Spinal cord (tissue), 10 donors: ENCODE measurements around the gene TLR1. TPM values are rescaled to one million over a fixed set of nuclear protein-coding genes. Genes with fewer than 3 reads are reported as not detected.
"Not testable (repeated sequence)": the region's sequence is repeated elsewhere in the genome, so short reads cannot be mapped to it uniquely, and the experiment has no call there.

Source experiments
- DNase-seq, 6 donors: peaks; one replicate each; pipeline versions ENCODE4 v3.0.0 to v3.0.0-alpha.2; 2013 to 2015; ENCODE audit warnings: low spot score in 6 of 6, low read depth in 4 of 6
- H3K27ac ChIP-seq: one replicate; pipeline ENCODE4 v1.5.1; 2013; ENCODE audit warnings: low read depth, low read length, control low read depth
- H3K27me3 ChIP-seq: one replicate; pipeline ENCODE4 v1.6.1; 2013; ENCODE audit warnings: low read length; ENCODE audit not compliant: control insufficient read depth, insufficient read depth
- H3K36me3 ChIP-seq: one replicate; pipeline ENCODE4 v1.6.1; 2013; ENCODE audit warnings: low read length; ENCODE audit not compliant: control insufficient read depth, insufficient read depth
- H3K4me1 ChIP-seq: one replicate; pipeline ENCODE4 v1.6.1; 2013; ENCODE audit warnings: low read length; ENCODE audit not compliant: control insufficient read depth, insufficient read depth
- H3K4me3 ChIP-seq: one replicate; pipeline ENCODE4 v1.5.1; 2013; ENCODE audit warnings: low read depth, low read length, control low read depth
- H3K9me3 ChIP-seq: one replicate; pipeline ENCODE4 v1.6.1; 2013; ENCODE audit warnings: low read length; ENCODE audit not compliant: control insufficient read depth, insufficient read depth
- WGBS: methylation state at CpG from one replicate; pipeline ENCODE4 v1.1.5; 2013; ENCODE audit warnings: missing lambda C conversion rate; ENCODE audit not compliant: insufficient coverage; 5-methylcytosine and 5-hydroxymethylcytosine counted together
- polyA plus RNA-seq, 2 donors: library from polyadenylated mRNA; unstranded; fragments of 120-200 nt; gene quantifications; one replicate each; pipeline ENCODE4 v1.2.1, GENCODE V29; 2013; ENCODE audit not compliant: insufficient read length in 2 of 2
- total RNA-seq, 2 donors: library from RNA; depleted of rRNA in 1 of 2; stranded (reverse); fragments of 120-200 nt in 1 of 2; fragments of >200 nt in 1 of 2; gene quantifications; one replicate each; pipeline versions ENCODE4 v1.2.3 to v1.2.4, GENCODE V29; 2013 to 2014
- donor health status: healthy.

The TLR1 gene
- total and polyA plus RNA-seq, 4 donors, result 3.7 to 32.2 (median 8.3) TPM

DNA sequence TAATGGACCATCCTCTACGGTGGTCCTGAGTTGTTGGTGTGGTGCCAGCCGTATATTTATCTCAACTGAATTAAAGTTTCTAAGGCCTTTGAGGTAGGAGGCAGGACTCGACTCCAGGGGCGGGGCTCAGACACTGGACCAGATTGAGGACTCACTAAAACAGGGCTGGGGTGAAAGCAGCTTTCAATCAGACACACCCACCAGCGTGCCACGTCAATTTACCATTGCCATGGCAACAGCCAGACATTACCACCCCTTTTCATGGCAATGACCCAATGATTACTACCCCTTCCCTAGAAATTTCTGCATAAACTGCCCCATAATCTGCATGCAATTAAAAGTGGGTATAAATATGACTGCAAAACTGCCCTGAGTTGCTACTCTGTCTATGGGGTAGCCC, 6.7 kb upstream of the TLR1 start:
- Histone ChIP-seq H3K9me3 (no peaks in the 10 kb centered on the region), H3K4me3 (no peak overlapping the region), H3K27ac (no peak overlapping the region), H3K4me1 (no peaks in the 10 kb centered on the region), H3K36me3 (no peaks in the 10 kb centered on the region), H3K27me3 (no peaks in the 10 kb centered on the region)
- no peak for DNase-seq
- WGBS, result 50% methylated on average over 3 of the region's 6 CpGs

GRCh38 chr4:38807462-38807861, 2.9 kb upstream of the TLR1 start:
- not testable (repeated sequence) for H3K4me3 ChIP-seq, H3K27me3 ChIP-seq, DNase-seq, H3K27ac ChIP-seq, H3K9me3 ChIP-seq, H3K36me3 ChIP-seq, H3K4me1 ChIP-seq
- WGBS, result 95% methylated on average over 7 of the region's 29 CpGs

DNA sequence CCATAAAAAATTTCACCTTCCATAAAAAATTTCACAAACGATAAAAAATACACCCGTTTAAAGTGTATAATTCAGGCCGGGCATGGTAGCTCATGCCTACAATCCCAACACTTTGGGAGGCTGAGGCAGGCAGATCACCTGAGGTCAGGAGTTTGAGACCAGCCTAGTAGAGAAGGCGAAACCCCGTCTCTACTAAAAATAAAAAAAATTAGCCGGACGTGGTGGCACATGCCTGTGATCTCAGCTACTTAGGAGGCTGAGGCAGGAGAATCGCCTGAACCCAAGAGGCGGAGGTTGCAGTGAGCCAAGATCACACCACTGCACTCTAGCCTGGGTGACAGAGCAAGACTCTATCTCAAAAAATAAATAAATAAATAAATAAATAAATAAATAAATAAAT, 1.7 kb upstream of the TLR1 start:
- not testable (repeated sequence) for H3K27ac ChIP-seq, H3K36me3 ChIP-seq, H3K4me1 ChIP-seq, H3K4me3 ChIP-seq, H3K9me3 ChIP-seq, H3K27me3 ChIP-seq, DNase-seq
- 80% methylated on average over 5 of the region's 9 CpGs for WGBS

GRCh38 chr4:38805530-38806145, 1.0 kb upstream of the TLR1 start:
- 75% methylated on average over 1 of the region's 5 CpGs for WGBS
- H3K9me3 ChIP-seq, result peaks cover 6% of the 10 kb centered on the region
- H3K27ac ChIP-seq, result no peak overlapping the region
- no peaks in the 10 kb centered on the region for H3K4me1 ChIP-seq
- H3K4me3 ChIP-seq, result no peak overlapping the region
- DNase-seq, result no peak
- H3K36me3 ChIP-seq, result no peaks in the 10 kb centered on the region
- no peaks in the 10 kb centered on the region for H3K27me3 ChIP-seq

GRCh38 chr4:38803833-38804653, 548 bp downstream of the TLR1 start:
- WGBS, result 33% methylated on average over 1 of the region's 6 CpGs
- H3K36me3 ChIP-seq, result no peaks in the 10 kb centered on the region
- no peaks in the 10 kb centered on the region for H3K27me3 ChIP-seq
- peak in 1 of 6 donors; percentile 8 for DNase-seq
- peak overlapping the region; percentile 14 for H3K4me3 ChIP-seq
- peak overlapping the region; percentile 59 for H3K27ac ChIP-seq
- H3K4me1 ChIP-seq, result no peaks in the 10 kb centered on the region
- peaks cover 6% of the 10 kb centered on the region for H3K9me3 ChIP-seq

DNA sequence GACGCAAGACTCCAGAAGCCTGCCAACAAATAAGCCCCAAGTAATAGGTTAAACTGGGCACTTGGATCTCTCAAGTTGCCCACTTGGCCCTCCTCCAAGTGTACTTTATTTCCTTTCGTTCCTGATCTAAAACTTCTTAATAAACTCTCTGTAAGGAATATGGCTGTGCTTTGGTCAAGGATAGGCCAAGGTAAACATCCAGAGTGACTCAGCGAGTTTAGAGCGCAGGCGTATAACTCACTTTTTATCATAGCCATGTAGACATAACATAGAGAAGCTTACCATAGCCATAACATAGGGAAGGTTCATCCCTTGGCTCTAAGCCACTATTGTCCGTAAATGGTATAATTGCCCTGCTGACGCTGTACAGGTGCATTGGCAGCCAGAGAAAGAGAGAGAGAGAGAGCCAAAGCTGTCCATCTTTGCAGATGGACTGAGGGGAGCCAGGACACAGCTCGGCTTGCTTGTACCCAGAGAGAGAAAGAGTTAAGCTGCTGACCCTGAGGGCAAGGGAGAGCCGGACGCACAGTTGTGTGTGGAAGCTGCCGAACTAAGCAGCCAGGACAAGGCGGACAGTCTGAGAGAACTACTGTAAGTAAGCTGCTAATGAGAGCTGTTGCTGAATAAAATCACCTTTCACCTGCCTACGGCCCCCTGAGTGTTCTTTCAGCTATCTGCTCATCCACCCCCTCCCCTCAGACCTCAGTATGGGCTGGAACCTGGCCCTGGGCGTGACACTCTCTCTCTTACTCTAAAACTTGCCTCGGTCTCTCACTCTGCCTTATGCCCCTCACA, 1.8 kb downstream of the TLR1 start:
- Histone ChIP-seq H3K36me3 (no peaks in the 10 kb centered on the region), H3K4me1 (no peaks in the 10 kb centered on the region), H3K27ac (no peak overlapping the region), H3K9me3 (peaks cover 6% of the 10 kb centered on the region), H3K4me3 (no peak overlapping the region), H3K27me3 (no peaks in the 10 kb centered on the region)
- no peak for DNase-seq
- 95% methylated on average over 8 of the region's 15 CpGs for WGBS

- H3K9me3 ChIP-seq, result peaks cover 6% of the 10 kb centered on the region
- H3K4me1 ChIP-seq, result no peaks in the 10 kb centered on the region
- no peaks in the 10 kb centered on the region for H3K36me3 ChIP-seq
- H3K27ac ChIP-seq, result no peak overlapping the region
- no peak for DNase-seq
- no peaks in the 10 kb centered on the region for H3K27me3 ChIP-seq
- H3K4me3 ChIP-seq, result no peak overlapping the region
- WGBS, result no CpG with 5 or more reads among the region's 3 CpGs
Observed at GRCh38 chr4:38800961-38801450, 3.6 kb downstream of the TLR1 start.

- H3K36me3 ChIP-seq, result no peaks in the 10 kb centered on the region
- H3K27ac ChIP-seq, result no peak overlapping the region
- no peaks in the 10 kb centered on the region for H3K27me3 ChIP-seq
- H3K9me3 ChIP-seq, result peaks cover 6% of the 10 kb centered on the region
- H3K4me3 ChIP-seq, result no peak overlapping the region
- 75% methylated on average over 1 of the region's 2 CpGs for WGBS
- no peaks in the 10 kb centered on the region for H3K4me1 ChIP-seq
- DNase-seq, result no peak
Observed at GRCh38 chr4:38800366-38800765, 4.2 kb downstream of the TLR1 start.

DNA sequence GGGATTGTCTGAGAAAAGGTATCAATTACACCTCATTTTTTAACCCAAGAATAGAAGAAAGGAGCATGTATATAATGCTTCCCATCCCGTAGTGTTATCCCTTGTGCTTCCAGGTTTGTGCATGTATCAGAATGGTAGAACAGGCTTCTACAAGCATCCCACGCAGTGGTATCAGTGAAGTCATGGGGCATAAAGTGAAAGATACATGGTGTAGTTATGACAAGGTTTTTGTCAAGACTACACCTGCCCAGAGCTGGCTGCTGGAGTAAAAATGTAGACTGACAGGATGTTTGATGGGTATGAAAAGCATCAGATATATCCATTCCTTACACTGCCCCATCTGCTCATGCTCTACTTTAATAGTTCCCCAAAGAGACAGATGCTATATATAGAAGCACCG, 9.5 kb downstream of the TLR1 start:
- 92% methylated on average over 3 of the region's 3 CpGs for WGBS
- no peaks in the 10 kb centered on the region for H3K4me1 ChIP-seq

More for the DNA sequence above, 9.5 kb downstream of the TLR1 start:
- no peak for DNase-seq
- no peaks in the 10 kb centered on the region for H3K27me3 ChIP-seq
- no peaks in the 10 kb centered on the region for H3K36me3 ChIP-seq
- H3K27ac ChIP-seq, result no peak overlapping the region
- H3K4me3 ChIP-seq, result no peak overlapping the region
- H3K9me3 ChIP-seq, result no peaks in the 10 kb centered on the region
